Measurements from ENCODE around the gene ADCK2.

DNA sequence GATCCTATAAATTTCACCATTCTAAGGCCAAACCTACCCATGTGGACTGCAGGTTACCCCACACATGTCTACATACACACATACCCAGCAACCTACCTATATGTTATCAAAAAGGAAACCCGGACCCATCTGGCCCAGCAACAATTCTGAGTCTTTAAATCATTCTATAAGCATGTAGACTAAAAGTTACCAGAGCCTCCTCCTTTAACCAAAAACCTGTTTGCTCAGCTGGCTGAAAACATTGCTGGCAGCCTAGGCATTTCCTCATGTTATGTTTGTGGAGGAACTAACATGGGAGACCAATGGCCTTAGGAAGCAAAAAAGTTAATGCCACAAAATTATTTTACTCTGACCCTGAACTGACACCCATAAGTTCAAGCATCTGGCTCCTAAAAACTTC, 5.3 kb upstream of the ADCK2 start:
- TF ChIP-seq LEF1 (IDR thresholded peaks at IDR 0.05; ENCODE audit: borderline replicate concordance) (no peak), ZNF384 (IDR thresholded peaks at IDR 0.05) (no peak), SP1 (IDR thresholded peaks at IDR 0.05) (no peak), ARNT (IDR thresholded peaks at IDR 0.05) (no peak), TARDBP (IDR thresholded peaks at IDR 0.05) (no peak), CTBP1 (IDR thresholded peaks at IDR 0.05; ENCODE audit: borderline replicate concordance) (no peak), BHLHE40 (IDR thresholded peaks at IDR 0.05; ENCODE audit: borderline replicate concordance) (no peak), FOXA1 (IDR thresholded peaks at IDR 0.05) (no peak), FOXM1 (IDR thresholded peaks at IDR 0.05; ENCODE audit: borderline replicate concordance) (no peak), FOXK2 (IDR thresholded peaks at IDR 0.05) (no peak), SUZ12 (IDR thresholded peaks at IDR 0.05) (no peak), L3MBTL2 (conservative IDR thresholded peaks at IDR 0.05) (no peak), NFRKB (IDR thresholded peaks at IDR 0.05) (no peak)
- TF ChIP-seq, protein P1, sequence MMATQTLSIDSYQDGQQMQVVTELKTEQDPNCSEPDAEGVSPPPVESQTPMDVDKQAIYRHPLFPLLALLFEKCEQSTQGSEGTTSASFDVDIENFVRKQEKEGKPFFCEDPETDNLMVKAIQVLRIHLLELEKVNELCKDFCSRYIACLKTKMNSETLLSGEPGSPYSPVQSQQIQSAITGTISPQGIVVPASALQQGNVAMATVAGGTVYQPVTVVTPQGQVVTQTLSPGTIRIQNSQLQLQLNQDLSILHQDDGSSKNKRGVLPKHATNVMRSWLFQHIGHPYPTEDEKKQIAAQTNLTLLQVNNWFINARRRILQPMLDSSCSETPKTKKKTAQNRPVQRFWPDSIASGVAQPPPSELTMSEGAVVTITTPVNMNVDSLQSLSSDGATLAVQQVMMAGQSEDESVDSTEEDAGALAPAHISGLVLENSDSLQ (IDR thresholded peaks at IDR 0.05): no peak

All from HEK293T (cell line).